ENCODE measurements around the gene MIGA2. TPM values are rescaled to one million over a fixed set of nuclear protein-coding genes. Genes with fewer than 3 reads are reported as not detected.

The MIGA2 gene
- total and polyA plus RNA-seq, 2 of the 4 experiments (the other 2 are of a cell fraction): 12.5 to 25.3 TPM

DNA sequence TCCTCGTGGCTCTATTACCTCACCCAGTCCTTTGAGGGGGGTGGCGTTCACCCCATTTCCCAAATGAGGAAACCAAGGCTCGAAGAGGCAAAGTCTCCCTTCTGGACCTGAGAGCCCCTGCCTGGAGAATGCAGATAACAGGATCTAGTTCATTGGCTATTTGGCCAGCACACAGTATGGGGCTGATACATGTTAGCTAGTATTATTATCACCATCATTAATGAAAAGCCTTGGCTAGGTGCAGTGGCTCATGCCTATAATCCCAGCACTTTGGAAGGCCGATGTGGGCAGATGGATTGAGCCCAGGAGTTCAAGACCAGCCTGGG, 12.6 kb upstream of the MIGA2 start:
- in situ Hi-C loops (cut with MboI; ENCODE audit: low sequenced_read_pairs): no loop called here
- Histone ChIP-seq H2AK9ac (replicated peaks; ENCODE audit: low read depth, low read length, poor library complexity) (peak overlapping the region; percentile 31), H3K9me3 (ENCODE audit: control insufficient read depth, insufficient read depth, low read length) (no peaks in the 10 kb centered on the region), H3K79me1 (ENCODE audit: low read depth in 1 of 2, low read length in 2 of 2) (peaks cover 19 to 54% of the 10 kb centered on the region in 2 experiments), H3K4me1 (ENCODE audit: control insufficient read depth, insufficient read depth, low read length) (peaks cover 27% of the 10 kb centered on the region), H3K4me2 (ENCODE audit: low read depth, low read length) (peak overlapping the region; percentile 39; the same call in 1 of the 2 replicates), H3K27me3 (ENCODE audit: control insufficient read depth, insufficient read depth, low read length) (no peaks in the 10 kb centered on the region), H2AFZ (replicated peaks; ENCODE audit: low read length, poor library complexity) (peak overlapping the region; percentile 69), H3K36me3 (ENCODE audit: control insufficient read depth, insufficient read depth, low read length) (no peaks in the 10 kb centered on the region), H3K56ac (ENCODE audit: extremely low read depth, insufficient read depth, low read length) (no peak overlapping the region), H4K8ac (ENCODE audit: low read depth in 2 of 2, low read length in 2 of 2) (peak overlapping the region in 1 of 2 experiments; percentile 7; a peak in 1 of 4 replicates), H4K20me1 (ENCODE audit: insufficient read depth, low read length) (peaks cover 20% of the 10 kb centered on the region), H2BK5ac (ENCODE audit: low read depth, low read length, poor library complexity, severe bottlenecking) (no peak overlapping the region), H3K27ac (ENCODE audit: insufficient read depth, low read length) (peak overlapping the region; percentile 69), H3K9me1 (ENCODE audit: insufficient read depth, low read length) (peaks cover 19% of the 10 kb centered on the region), H3K4me3 (ENCODE audit: insufficient read depth, low read depth, low read length) (no peak overlapping the region), H3K14ac (replicated peaks; ENCODE audit: low read depth, low read length) (no peak overlapping the region; the same call in 1 of the 2 replicates), H3K9ac (ENCODE audit: low read depth, low read length) (no peak overlapping the region), H4K5ac (ENCODE audit: low read depth, low read length) (no peak overlapping the region; the same call in 1 of the 2 replicates), H4K91ac (ENCODE audit: insufficient read depth, low read depth, low read length) (no peak overlapping the region), H2BK15ac (ENCODE audit: low read depth, low read length) (no peak overlapping the region; the same call in 2 of the 3 replicates), H3K23ac (ENCODE audit: low read depth, low read length) (peak overlapping the region; percentile 71; the same call in 1 of the 2 replicates), H3K4ac (ENCODE audit: low read depth, low read length) (peak overlapping the region; percentile 69), H2BK120ac (ENCODE audit: low read depth, low read length) (no peak overlapping the region), H2BK20ac (ENCODE audit: low read depth, low read length) (no peak overlapping the region), H3K18ac (ENCODE audit: low read depth, low read length) (no peak overlapping the region; the same call in 1 of the 2 replicates), H2AK5ac (ENCODE audit: low read depth, low read length) (no peak overlapping the region)
- BruUV-seq (replicated peaks): no TSS peak
- no CpG with 5 or more reads among the region's 4 CpGs for WGBS, 2 experiments (ENCODE audit: extremely low coverage in 2 of 2, insufficient read length in 1 of 2)
- intact Hi-C loops (cut with micrococcal nuclease): no loop called here
- no peak for ATAC-seq (ENCODE audit: low read depth)
- POLR2A ChIA-PET (ENCODE audit: unreplicated experiment): no interaction called here
- dilution Hi-C loops (cut with HindIII; ENCODE audit: low sequenced_read_pairs, unreplicated experiment): no loop called here
- TF ChIP-seq MXI1 (IDR thresholded peaks at IDR 0.05; ENCODE audit: borderline replicate concordance, low read depth, low read length) (no peak), ELK1 (IDR thresholded peaks at IDR 0.05; ENCODE audit: borderline replicate concordance, low read depth, low read length) (no peak), RCOR1 (IDR thresholded peaks at IDR 0.05; ENCODE audit: insufficient replicate concordance, low read length) (no peak), RFX5 (IDR thresholded peaks at IDR 0.05; ENCODE audit: low read depth, low read length) (no peak), FOS (IDR thresholded peaks at IDR 0.05; ENCODE audit: low read depth, low read length) (no peak), CEBPB (IDR thresholded peaks at IDR 0.05; ENCODE audit: low read depth, low read length) (no peak), USF2 (IDR thresholded peaks at IDR 0.05; ENCODE audit: low read depth, low read length) (no peak), NFE2L2 (IDR thresholded peaks at IDR 0.05; ENCODE audit: low read depth, low read length) (no peak), POLR2A (IDR thresholded peaks at IDR 0.05; ENCODE audit: low read depth, low read length) (no peak), MAZ (IDR thresholded peaks at IDR 0.05; ENCODE audit: borderline replicate concordance, low read depth, low read length) (no peak)
- DNase-seq: no peak
- CTCF ChIA-PET: no interaction called here

Measured in IMR-90 (cell line).